ENCODE measurements around the gene CDCP1.

- no peak for TF ChIP-seq CTCF (IDR thresholded peaks at IDR 0.05; ENCODE audit: low read depth, low read length)
- TF ChIP-seq MYC (IDR thresholded peaks at IDR 0.05; ENCODE audit: low read depth, low read length): no peak
These were observed 32.5 kb downstream of the CDCP1 start for GRCh38 chr3:45113625-45114050.

All from NB4 (cell line).